ENCODE results near the gene CD36.

CD36 gene

GRCh38 chr7:80699721-80700256 is 61.3 kb downstream of the CD36 start:
- TF ChIP-seq POLR2AphosphoS5 (IDR thresholded peaks at IDR 0.05; ENCODE audit: low read depth, low read length) (no peak), REST (IDR thresholded peaks at IDR 0.05; ENCODE audit: insufficient read depth in 1 of 2, low read depth in 2 of 2, low read length in 2 of 2) (no peak), FOXP2 (optimal IDR thresholded peaks at IDR 0.05; ENCODE audit: borderline replicate concordance, extremely low read depth, extremely low read length, insufficient read depth) (no peak), TAF1 (IDR thresholded peaks at IDR 0.05; ENCODE audit: borderline replicate concordance, insufficient read depth, low read length) (no peak), SIN3A (IDR thresholded peaks at IDR 0.05; ENCODE audit: borderline replicate concordance, insufficient read depth, low read length) (no peak)

DNA sequence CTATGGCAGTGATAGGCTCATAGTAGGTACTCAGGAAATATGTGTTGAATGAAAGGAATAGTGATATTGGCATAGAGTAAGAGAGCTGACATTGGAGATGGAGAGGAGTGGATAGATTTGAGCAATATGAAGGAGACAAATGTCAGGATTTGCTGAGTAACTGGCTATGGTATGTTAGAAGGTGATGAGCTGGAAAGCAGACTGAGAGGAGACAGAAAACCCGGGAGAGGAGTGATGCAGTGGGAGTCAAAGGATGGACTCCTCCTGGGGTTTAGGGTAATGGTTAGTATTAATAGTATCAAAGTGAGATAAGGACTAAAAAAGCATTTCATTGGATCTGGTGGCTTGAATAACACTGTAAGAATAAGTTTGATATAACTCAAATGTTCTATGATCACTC is 64.8 kb downstream of the CD36 start:
- no peak for TF ChIP-seq FOXP2 (optimal IDR thresholded peaks at IDR 0.05; ENCODE audit: borderline replicate concordance, extremely low read depth, extremely low read length, insufficient read depth)
- no peak for TF ChIP-seq SIN3A (IDR thresholded peaks at IDR 0.05; ENCODE audit: borderline replicate concordance, insufficient read depth, low read length)
- no peak for TF ChIP-seq REST (IDR thresholded peaks at IDR 0.05; ENCODE audit: insufficient read depth in 1 of 2, low read depth in 2 of 2, low read length in 2 of 2)
- TF ChIP-seq POLR2AphosphoS5 (IDR thresholded peaks at IDR 0.05; ENCODE audit: low read depth, low read length) = no peak
- no peak for TF ChIP-seq TAF1 (IDR thresholded peaks at IDR 0.05; ENCODE audit: borderline replicate concordance, insufficient read depth, low read length)

DNA sequence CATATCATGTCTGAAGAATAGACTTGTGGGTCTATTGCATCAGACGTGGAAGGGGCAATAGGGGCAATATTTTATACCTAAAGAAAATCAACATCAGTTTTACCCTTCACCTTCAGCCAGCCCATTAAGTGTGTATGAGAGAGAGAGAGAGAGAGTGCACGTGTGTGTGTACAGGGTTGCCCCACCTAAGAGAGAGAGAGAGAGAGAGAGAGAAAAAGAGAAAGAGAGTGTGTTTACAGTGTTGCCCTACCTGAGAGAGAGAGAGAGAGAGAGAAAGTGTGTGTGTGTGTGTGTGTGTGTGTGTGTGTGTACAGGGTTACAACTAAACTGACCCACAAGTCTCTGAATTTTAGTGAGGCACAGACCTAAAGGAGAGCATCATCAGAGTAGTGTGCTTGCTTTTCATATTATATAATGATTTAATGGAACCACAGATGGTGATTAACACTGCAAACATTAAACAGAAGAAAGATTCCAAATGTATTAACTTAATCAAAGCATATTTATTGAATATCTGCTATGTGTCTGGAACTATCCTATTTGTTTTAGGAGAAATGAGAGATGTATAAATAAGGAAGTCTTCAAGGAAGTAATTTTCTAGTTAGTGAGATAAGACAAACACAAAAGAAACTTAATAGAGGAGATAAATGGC is 66.8 kb downstream of the CD36 start:
- TF ChIP-seq REST (IDR thresholded peaks at IDR 0.05; ENCODE audit: insufficient read depth in 1 of 2, low read depth in 2 of 2, low read length in 2 of 2) (no peak), FOXP2 (optimal IDR thresholded peaks at IDR 0.05; ENCODE audit: borderline replicate concordance, extremely low read depth, extremely low read length, insufficient read depth) (no peak), TAF1 (IDR thresholded peaks at IDR 0.05; ENCODE audit: borderline replicate concordance, insufficient read depth, low read length) (no peak), SIN3A (IDR thresholded peaks at IDR 0.05; ENCODE audit: borderline replicate concordance, insufficient read depth, low read length) (no peak), POLR2AphosphoS5 (IDR thresholded peaks at IDR 0.05; ENCODE audit: low read depth, low read length) (no peak)

DNA sequence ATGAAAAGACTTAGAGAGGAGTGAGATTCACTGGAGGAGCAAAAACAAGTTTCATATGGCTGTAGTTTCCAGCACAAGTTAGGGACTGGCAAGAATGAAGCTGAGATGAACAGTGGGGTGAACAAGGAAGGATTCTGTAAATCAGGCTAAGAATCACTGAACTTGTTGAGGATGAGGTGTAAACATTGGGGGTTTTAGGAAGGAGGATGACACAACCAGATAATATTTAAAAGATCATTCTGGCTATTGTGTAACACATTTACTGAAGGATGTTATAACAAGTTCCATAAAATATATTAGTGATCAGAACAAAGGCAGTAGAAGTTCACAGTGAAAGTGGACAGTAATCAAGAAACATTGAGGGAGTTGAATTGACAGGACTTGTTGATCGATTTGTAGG is 68.9 kb downstream of the CD36 start:
- no peak for TF ChIP-seq TAF1 (IDR thresholded peaks at IDR 0.05; ENCODE audit: borderline replicate concordance, insufficient read depth, low read length)
- TF ChIP-seq SIN3A (IDR thresholded peaks at IDR 0.05; ENCODE audit: borderline replicate concordance, insufficient read depth, low read length) = no peak
- no peak for TF ChIP-seq REST (IDR thresholded peaks at IDR 0.05; ENCODE audit: insufficient read depth in 1 of 2, low read depth in 2 of 2, low read length in 2 of 2)
- TF ChIP-seq FOXP2 (optimal IDR thresholded peaks at IDR 0.05; ENCODE audit: borderline replicate concordance, extremely low read depth, extremely low read length, insufficient read depth) = no peak

All from PFSK-1 (cell line).